ENCODE results near the gene SLC25A26.
"Not testable (repeated sequence)": the region's sequence is repeated elsewhere in the genome, so short reads cannot be mapped to it uniquely, and the experiment has no call there.

The SLC25A26 gene

GRCh38 chr3:66414846-66415245, 194.0 kb downstream of the SLC25A26 start:
- H3K27me3 ChIP-seq, result no peaks in the 10 kb centered on the region
- peak overlapping the region; percentile 3 for H3K9ac ChIP-seq
- H3K36me3 ChIP-seq, result peaks cover 87% of the 10 kb centered on the region
- peaks cover 99% of the 10 kb centered on the region for H3K4me1 ChIP-seq
- no peak overlapping the region for H3K4me3 ChIP-seq
- peaks cover 10% of the 10 kb centered on the region for H3K9me3 ChIP-seq
- H3K27ac ChIP-seq, result peak overlapping the region; percentile 25; the same call in 1 of the 2 replicates
- no peak for TF ChIP-seq Cebpa-rat (IDR thresholded peaks at IDR 0.05)
- H3K4me2 ChIP-seq, result peak overlapping the region; percentile 94
- H4K20me1 ChIP-seq, result peaks cover 78% of the 10 kb centered on the region

DNA sequence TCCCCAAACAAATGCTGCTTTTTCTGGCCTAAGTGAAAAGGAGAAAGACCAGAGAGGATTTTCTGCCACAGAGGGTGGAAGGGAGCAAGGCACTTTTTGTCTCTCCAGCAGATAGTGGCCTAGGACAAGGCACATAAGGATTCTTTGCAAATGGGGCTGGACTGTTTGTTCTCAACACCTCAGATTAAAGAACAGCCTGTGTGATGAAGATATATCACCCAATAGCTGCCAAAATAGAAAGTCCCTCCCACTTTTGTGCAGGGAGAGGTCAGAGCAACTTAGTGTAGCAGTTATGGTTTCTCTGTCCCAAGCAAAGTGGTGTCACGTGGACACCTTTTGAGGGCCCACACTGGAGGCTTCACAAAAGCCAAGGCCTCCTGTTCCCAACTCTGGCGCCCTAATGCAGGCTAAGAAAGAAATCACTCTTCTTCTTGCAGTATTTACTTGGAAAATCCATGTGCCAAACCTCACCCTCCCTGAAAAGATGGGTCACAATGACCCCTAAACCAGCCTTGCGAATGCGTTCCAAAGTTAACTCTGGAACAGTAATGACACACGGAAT, 195.1 kb downstream of the SLC25A26 start:
- H3K36me3 ChIP-seq, result peaks cover 87% of the 10 kb centered on the region

DNA sequence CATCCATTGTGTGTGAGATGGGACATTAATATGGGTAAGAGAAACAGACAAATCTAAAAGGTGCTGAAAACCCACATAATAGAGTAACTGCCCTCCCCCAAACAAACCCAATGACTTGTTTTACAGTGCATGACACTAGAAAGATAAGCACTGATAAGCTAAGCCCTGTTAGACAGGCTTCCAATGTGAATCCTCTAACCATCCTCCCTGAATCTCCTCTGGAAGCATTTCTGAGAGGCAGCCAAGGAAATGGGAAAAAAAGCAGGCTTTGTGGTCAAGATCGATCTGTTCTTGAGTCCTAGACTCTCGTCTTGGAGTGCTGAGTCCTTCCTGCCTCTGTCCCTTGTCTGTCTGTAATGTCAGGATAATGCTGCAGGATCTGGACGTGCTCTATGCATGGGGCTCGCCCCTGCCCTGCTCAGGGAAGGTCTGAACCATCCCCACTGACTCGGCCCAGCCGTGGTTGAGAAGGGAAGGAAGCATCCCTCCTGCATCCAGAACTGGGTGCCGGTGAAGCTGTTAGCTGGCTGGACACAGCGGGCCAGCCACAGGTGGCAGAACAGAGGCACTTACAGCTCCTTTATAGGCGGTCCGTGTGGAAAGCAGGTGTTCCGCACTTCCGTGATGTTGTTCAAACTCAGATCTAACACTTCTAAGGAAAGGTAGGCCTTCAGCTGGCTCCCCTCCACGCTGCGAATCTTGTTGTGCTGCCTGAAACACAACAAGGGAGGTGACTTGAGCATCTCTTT, 195.9 kb downstream of the SLC25A26 start:
- Histone ChIP-seq H3K9ac (peak overlapping the region; percentile 35; the same call in 1 of the 2 replicates), H3K9me3 (peaks cover 29% of the 10 kb centered on the region), H4K20me1 (peaks cover 92% of the 10 kb centered on the region), H3K4me1 (peaks cover 86% of the 10 kb centered on the region), H3K4me2 (peak overlapping the region; percentile 94), H3K27me3 (no peaks in the 10 kb centered on the region; the same call in 1 of the 2 replicates), H3K36me3 (peaks cover 91% of the 10 kb centered on the region), H3K4me3 (no peak overlapping the region), H3K27ac (peak overlapping the region; percentile 62; the same call in 1 of the 2 replicates)
- TF ChIP-seq Cebpa-rat (IDR thresholded peaks at IDR 0.05), result no peak

More for the DNA sequence above, 195.1 kb downstream of the SLC25A26 start:
- Histone ChIP-seq H4K20me1 (peaks cover 88% of the 10 kb centered on the region), H3K4me3 (no peak overlapping the region), H3K4me1 (peaks cover 93% of the 10 kb centered on the region), H3K27ac (peak overlapping the region; percentile 25; the same call in 1 of the 2 replicates), H3K9ac (peak overlapping the region; percentile 42; the same call in 1 of the 2 replicates), H3K9me3 (peaks cover 21% of the 10 kb centered on the region), H3K27me3 (no peaks in the 10 kb centered on the region), H3K4me2 (peak overlapping the region; percentile 94)
- TF ChIP-seq Cebpa-rat (IDR thresholded peaks at IDR 0.05), result no peak

- Histone ChIP-seq H3K4me3 (no peak overlapping the region), H3K4me1 (peaks cover 69% of the 10 kb centered on the region), H4K20me1 (peaks cover 79% of the 10 kb centered on the region), H3K9me3 (peaks cover 46% of the 10 kb centered on the region), H3K27ac (peak overlapping the region; percentile 38), H3K9ac (no peak overlapping the region), H3K27me3 (no peaks in the 10 kb centered on the region; the same call in 1 of the 2 replicates), H3K36me3 (peaks cover 95% of the 10 kb centered on the region), H3K4me2 (peak overlapping the region; percentile 94)
- no peak for TF ChIP-seq Cebpa-rat (IDR thresholded peaks at IDR 0.05)
Observed at GRCh38 chr3:66418475-66418931, 197.7 kb downstream of the SLC25A26 start.

DNA sequence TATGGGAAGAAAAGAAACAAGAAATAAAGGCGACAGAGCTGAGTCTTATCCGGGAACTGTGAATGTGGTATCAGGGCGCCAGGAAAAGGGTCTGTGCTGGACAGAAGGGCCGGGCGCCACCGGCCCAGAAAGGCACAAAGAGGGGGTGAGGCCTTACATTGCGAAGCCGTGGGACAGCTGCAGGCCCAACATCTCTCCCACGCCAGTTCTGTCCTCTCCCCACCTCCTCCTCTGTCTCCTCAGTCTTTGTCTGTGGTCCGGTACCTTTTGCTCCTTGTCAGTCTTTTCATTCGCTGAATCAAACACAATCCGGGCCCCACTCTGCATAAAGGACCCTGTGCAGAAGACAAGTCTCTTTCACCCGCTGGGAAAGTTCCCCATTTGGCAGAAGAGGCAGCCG, 198.2 kb downstream of the SLC25A26 start:
- H3K27ac ChIP-seq, result peak overlapping the region; percentile 38
- TF ChIP-seq Cebpa-rat (IDR thresholded peaks at IDR 0.05), result no peak
- peaks cover 63% of the 10 kb centered on the region for H3K4me1 ChIP-seq
- H3K36me3 ChIP-seq, result peaks cover 95% of the 10 kb centered on the region
- peaks cover 75% of the 10 kb centered on the region for H4K20me1 ChIP-seq
- H3K9me3 ChIP-seq, result peaks cover 52% of the 10 kb centered on the region
- H3K9ac ChIP-seq, result no peak overlapping the region
- peak overlapping the region; percentile 94 for H3K4me2 ChIP-seq
- no peak overlapping the region for H3K4me3 ChIP-seq
- H3K27me3 ChIP-seq, result no peaks in the 10 kb centered on the region; the same call in 1 of the 2 replicates

- not testable (repeated sequence) for H3K9ac ChIP-seq, H3K27ac ChIP-seq, H3K4me2 ChIP-seq, H3K27me3 ChIP-seq
- Histone ChIP-seq H3K36me3 (peaks cover 98% of the 10 kb centered on the region), H3K4me3 (peak overlapping the region; percentile 39), H3K9me3 (peaks cover 69% of the 10 kb centered on the region), H4K20me1 (peaks cover 61% of the 10 kb centered on the region), H3K4me1 (peaks cover 42% of the 10 kb centered on the region)
Observed at GRCh38 chr3:66421144-66421543, 200.3 kb downstream of the SLC25A26 start.

GRCh38 chr3:66421893-66422292, 201.1 kb downstream of the SLC25A26 start:
- not testable (repeated sequence) for H3K9ac ChIP-seq, H3K4me2 ChIP-seq, H3K27me3 ChIP-seq, H3K27ac ChIP-seq
- Histone ChIP-seq H4K20me1 (peaks cover 61% of the 10 kb centered on the region), H3K4me3 (peak overlapping the region; percentile 39), H3K9me3 (peaks cover 69% of the 10 kb centered on the region), H3K36me3 (peaks cover 98% of the 10 kb centered on the region), H3K4me1 (peaks cover 35% of the 10 kb centered on the region)

GRCh38 chr3:66423791-66424190, 203.0 kb downstream of the SLC25A26 start:
- Histone ChIP-seq H3K36me3 (peaks cover 95% of the 10 kb centered on the region), H3K9me3 (peaks cover 76% of the 10 kb centered on the region), H3K9ac (no peak overlapping the region), H3K4me1 (peaks cover 28% of the 10 kb centered on the region), H3K27me3 (no peaks in the 10 kb centered on the region; the same call in 1 of the 2 replicates), H4K20me1 (peaks cover 61% of the 10 kb centered on the region), H3K4me2 (no peak overlapping the region), H3K4me3 (no peak overlapping the region), H3K27ac (no peak overlapping the region)
- TF ChIP-seq Cebpa-rat (IDR thresholded peaks at IDR 0.05), result no peak

DNA sequence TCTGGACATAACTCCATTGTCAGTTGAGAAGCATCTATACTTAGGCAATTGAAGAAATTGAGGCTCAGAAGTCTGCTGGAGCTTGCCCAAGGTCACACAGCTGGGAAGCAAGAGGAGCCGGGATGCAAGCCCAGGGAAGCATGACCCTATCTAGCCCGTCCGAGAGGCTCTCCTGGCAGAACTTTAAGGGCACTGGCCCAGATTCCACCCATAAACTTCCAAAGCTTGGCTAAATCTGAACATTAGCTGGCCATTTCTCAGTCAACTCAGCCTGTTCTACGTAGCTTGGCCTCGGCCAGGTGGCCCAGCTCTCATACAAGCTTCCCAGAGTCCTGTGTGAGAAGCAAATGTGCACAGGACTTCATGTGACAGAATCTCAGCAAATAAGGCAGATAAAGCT, 204.2 kb downstream of the SLC25A26 start:
- TF ChIP-seq Cebpa-rat (IDR thresholded peaks at IDR 0.05), result no peak
- H3K9ac ChIP-seq, result no peak overlapping the region
- peaks cover 61% of the 10 kb centered on the region for H4K20me1 ChIP-seq
- peaks cover 88% of the 10 kb centered on the region for H3K36me3 ChIP-seq
- H3K4me3 ChIP-seq, result no peak overlapping the region
- peaks cover 65% of the 10 kb centered on the region for H3K9me3 ChIP-seq
- peaks cover 29% of the 10 kb centered on the region for H3K4me1 ChIP-seq
- no peak overlapping the region for H3K27ac ChIP-seq
- no peaks in the 10 kb centered on the region; the same call in 1 of the 2 replicates for H3K27me3 ChIP-seq
- H3K4me2 ChIP-seq, result no peak overlapping the region

GRCh38 chr3:66425576-66426114, 204.8 kb downstream of the SLC25A26 start:
- Histone ChIP-seq H3K27ac (no peak overlapping the region), H3K36me3 (peaks cover 88% of the 10 kb centered on the region), H3K9me3 (peaks cover 59% of the 10 kb centered on the region), H3K4me1 (peaks cover 31% of the 10 kb centered on the region), H3K4me3 (no peak overlapping the region), H3K9ac (no peak overlapping the region), H3K27me3 (no peaks in the 10 kb centered on the region; the same call in 1 of the 2 replicates), H4K20me1 (peaks cover 61% of the 10 kb centered on the region), H3K4me2 (no peak overlapping the region)
- no peak for TF ChIP-seq Cebpa-rat (IDR thresholded peaks at IDR 0.05)
